Forelimb muscle (tissue), 1 donor: ENCODE measurements around the gene LDB2. TPM values are rescaled to one million over a fixed set of nuclear protein-coding genes. Genes with fewer than 3 reads are reported as not detected.

ENCODE experiments used
- DNase-seq: peaks from one replicate; pipeline ENCODE4 v3.0.0-alpha.2; 2013; ENCODE audit warnings: low read depth
- polyA plus RNA-seq: library from polyadenylated mRNA; unstranded; fragments of 120-200 nt; gene quantifications from one replicate; pipeline ENCODE4 v1.2.1, GENCODE V29; 2013; ENCODE audit not compliant: insufficient read length

The LDB2 gene
- polyA plus RNA-seq, 1 donor: 36.6 TPM

- DNase-seq: no peak
Observed at GRCh38 chr4:16884673-16885460, 13.6 kb downstream of the LDB2 start.

DNA sequence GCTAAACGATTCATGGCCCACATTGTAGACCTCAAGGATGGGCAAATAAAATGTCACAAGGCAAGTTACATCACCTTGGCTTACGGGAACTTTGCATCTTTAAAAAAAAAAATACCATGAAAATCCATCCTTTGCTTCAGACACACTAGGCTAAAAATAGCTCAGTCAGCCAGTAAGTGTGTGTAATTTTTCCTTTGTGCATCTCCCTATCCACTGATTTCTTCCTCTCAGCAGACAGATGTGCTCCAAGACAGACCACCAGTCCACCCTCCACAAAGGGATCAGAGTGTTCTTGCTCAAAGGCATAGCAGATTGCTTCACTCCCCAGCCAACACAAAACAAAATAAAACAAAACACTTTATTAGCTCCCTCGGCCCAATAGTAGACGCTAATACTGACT is 14.6 kb downstream of the LDB2 start:
- DNase-seq: no peak

GRCh38 chr4:16881151-16881884 is 17.1 kb downstream of the LDB2 start:
- no peak for DNase-seq

DNA sequence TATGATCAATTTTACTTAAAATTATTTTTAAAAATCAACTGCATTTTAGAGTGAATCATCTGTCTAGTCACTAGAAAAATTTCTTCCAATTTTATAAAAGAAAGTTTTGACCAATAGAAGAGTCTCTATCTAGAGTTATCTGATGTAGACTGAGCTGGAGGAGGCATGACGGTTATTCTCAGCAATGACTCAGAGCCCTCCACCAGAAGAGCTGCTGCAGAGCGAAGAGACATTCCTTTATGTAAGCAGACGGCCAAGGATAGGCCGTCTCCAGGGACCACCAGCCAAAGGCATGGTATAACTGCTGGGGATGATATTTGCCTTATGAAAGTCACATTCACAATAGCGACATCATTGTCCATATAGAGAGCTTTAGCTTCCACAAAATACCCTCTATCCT is 23.0 kb downstream of the LDB2 start:
- DNase-seq: no peak

- no peak for DNase-seq
Observed at GRCh38 chr4:16869594-16870245, 28.7 kb downstream of the LDB2 start.

- no peak for DNase-seq
Observed at GRCh38 chr4:16868674-16869073, 29.8 kb downstream of the LDB2 start.

DNA sequence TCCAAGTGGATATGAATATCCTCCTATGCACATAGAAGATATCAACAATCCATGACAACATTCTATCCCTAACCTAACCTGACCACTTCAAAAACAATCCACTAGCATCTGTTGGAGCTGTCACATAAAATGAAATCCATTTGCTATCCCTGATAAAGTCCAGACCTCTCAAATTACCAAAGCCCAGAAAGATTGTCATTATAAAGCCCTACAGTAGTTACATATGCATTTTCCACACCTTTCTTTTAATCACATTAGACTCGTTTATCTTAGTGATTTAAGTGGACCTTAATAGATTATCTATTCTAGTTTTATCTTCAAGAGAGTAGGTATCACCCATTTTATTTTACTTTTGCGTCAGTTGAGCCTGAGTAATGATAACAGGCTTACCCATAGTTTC is 30.6 kb downstream of the LDB2 start:
- DNase-seq: no peak

- no peak for DNase-seq
Observed at GRCh38 chr4:16866974-16867373, 31.5 kb downstream of the LDB2 start.

DNA sequence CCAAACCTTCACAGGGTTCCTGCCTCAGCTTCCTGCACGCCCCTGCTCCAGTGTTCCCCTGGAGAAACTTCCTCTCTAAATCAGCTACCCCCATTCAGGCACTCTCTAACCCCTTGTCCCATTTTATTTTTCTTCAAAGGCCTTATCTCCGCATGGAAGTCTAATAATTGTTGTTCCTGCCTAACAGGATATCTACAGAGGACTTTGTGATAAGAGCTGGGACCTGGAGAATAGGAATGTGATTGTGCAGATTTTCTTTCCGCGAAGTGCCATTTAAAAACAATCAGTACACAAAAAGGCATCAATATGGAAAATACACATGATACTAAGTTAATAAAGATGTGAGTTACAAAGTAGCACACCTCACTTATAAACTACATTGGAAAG is 32.6 kb downstream of the LDB2 start:
- no peak for DNase-seq

- no peak for DNase-seq
Observed at GRCh38 chr4:16865209-16865896, 33.1 kb downstream of the LDB2 start.

- DNase-seq: no peak
Observed at GRCh38 chr4:16864199-16864598, 34.2 kb downstream of the LDB2 start.

- DNase-seq: no peak
Observed at GRCh38 chr4:16862697-16863096, 35.7 kb downstream of the LDB2 start.

- DNase-seq: peak; percentile 28
Observed at GRCh38 chr4:16860516-16860915, 37.9 kb downstream of the LDB2 start.

- no peak for DNase-seq
Observed at GRCh38 chr4:16859031-16859430, 39.4 kb downstream of the LDB2 start.

DNA sequence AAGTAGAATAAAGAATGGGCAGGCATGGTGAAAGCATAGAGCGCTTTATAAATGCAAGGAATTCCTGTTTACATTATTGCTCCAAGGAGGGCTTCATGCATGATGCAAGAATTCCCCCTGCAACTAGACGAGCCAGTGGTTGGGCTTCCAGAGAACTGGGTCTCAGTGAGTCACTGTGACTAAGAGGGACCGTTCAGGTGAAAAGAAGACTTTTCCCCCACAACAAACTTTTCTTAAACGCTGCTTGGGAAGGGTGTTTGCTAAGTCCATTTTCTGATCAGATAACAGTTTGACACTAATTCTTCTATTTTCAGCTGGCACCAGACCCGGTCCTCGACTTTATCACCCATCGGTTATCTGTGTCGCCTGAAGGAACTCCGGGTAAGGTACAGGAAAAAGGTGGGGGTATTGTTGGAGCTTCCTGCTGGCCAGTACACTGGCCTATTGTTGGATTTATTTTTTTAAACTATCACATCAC is 40.1 kb downstream of the LDB2 start:
- no peak for DNase-seq

DNA sequence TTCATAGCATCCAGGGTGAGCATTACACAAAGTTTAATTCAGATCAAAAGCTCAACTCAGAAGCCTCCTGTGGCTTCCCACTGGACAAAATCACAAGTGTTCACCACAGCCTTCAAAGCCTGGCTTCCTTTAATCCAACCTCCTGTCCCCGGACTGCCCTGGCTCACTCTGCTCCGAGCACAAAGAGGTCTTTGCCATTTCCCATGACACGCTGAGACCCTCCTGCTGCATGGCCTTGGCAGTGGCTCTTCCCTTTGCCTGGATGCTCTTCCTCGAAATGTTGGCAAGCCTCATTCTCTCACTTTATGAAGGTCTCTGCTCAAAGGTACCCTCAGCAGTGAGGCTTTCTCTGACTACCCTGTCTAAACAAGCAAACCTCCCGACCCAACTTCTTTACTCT is 41.0 kb downstream of the LDB2 start:
- DNase-seq: no peak

DNA sequence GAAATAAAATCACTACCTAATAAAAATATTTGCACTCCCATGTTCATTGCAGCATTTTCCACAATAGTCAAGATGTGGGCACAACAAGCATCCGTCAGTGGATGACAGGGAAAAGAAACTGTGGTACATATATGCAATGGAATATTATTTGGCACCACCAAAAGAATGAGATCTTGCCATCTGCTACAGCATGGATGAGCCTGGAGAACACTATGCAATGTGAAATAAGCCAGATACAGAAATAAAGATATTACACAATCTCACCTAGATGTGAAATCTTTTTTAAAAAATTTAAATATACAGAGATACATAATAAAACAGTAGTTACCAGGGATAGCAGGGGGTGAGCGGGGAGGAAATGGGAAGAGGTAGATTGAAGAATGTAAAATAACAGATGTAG is 44.8 kb downstream of the LDB2 start:
- no peak for DNase-seq

GRCh38 chr4:16852644-16853043 is 45.8 kb downstream of the LDB2 start:
- no peak for DNase-seq

DNA sequence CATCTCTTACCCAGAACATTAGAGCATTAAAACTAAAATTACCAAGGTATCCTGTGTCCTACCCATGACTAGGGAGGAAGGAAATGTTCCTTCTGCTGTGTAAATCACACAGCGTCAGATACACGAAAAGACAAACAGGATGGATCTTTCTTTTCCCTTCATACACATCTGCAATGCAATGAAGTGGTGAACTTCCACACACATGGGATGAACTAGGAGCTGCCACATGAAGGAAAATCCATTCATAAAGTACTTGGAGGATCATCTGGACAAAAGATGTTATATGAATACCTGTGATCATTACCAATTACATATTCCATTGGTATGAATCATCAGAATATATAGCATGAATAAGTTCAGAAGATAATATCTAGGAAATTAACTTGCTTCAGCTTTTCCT is 46.2 kb downstream of the LDB2 start:
- DNase-seq: no peak

DNA sequence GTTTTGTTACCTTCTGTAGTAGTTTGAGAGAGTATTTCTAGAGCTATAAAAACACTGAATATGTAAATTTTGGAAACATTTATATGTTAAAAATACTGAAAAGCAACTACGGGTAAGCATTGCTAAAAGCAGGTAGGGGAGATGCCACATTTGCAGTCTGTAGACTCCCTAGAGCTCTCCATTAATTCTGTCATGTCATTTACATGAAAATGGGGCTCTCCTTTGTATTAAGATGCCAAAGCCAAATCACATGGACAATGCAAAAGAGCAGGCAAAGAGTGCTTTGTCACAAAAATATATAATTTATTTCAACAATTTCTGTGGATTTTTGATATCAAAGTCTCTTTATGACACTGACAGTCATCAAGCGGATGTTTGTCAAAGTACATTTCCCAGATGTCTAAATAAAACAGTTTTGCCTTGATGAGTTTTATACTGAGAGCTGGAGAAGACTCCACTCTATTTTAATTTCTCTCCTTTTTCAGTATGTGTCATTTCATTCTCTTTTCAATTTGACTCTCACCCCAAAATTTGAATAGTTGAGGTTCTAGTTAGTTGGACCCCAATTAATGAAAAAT is 51.8 kb downstream of the LDB2 start:
- DNase-seq: no peak

DNA sequence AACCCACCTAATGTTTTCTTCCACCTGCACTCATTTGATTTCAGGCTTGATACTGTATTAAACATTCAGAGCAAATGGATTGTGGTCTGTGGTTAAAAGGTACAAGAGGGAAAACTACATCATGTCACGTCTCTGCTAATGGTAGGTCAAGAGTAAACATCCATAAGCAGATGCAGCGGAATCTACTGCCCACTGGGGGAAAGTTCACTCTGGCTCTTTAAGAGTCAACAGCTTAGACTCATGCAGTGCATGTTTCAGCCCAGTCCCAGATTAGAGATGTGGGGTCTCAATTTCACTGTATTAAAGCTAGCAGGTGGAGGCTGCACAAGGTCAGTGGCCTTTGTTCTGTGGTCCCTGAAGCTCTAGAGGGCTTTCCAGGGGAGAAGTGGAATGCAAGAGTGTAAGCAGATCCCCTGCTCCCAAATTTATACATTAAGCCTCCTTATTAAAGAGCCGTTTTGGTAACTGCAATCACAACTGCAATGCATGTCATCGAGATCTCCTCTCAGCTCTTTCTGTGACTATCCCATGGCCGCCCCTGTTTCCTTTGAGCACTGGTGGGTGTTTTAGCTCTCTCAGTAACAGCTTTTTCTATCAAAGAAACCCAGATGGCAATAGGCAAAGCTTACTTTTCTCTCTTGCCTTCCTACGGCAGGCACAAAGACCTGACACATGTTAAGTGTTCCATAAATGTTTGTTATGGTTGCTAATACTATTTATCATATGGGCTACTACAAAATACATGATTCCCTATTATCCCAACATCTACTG is 53.4 kb downstream of the LDB2 start:
- DNase-seq: no peak
